ENCODE data around the gene SARNP. TPM values are rescaled to one million over a fixed set of nuclear protein-coding genes. Genes with fewer than 3 reads are reported as not detected.

The SARNP gene
- total RNA-seq, 4 donors from 2014 or later, result 46.5 to 66.2 (median 62.8) TPM

DNA sequence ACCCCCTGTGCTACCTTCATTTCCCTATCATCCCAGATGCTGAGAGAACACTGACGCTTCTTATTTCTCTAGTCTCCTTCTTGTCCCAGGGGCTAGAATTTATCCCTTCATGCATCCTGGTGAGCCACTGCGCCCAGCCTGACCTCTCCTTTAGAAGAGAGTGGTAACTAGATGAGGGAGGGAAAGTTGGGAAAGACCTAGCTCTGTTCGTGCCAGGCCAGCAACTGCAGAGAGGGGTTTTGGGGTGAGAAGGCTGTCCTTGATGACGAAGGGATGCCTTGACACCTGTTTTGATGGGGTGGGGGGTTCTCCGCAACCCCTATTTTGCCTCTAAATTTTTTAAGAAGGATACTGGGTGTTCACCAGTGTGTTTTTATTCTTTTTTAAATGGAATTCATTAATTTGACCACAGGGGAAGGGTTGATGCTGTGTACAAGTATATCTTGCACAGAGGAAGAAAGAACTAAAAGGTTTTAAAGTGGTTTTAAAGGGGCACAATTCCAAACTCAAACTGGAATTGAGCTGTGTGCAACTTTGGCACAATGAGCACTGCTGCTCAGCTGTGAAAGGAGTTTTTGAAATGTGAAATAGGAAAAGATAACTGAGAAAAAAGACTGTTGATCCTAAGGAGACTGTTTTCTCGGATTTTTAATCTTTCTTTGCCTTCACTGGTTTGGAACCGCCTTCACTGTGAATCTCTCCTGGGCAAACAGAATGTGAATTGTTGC, 32.3 kb upstream of the SARNP start:
- Histone ChIP-seq H3K27me3 (peaks cover 0 to 13% (median 6%) of the 10 kb centered on the region in 3 donors), H3K4me3 (no peak overlapping the region), H3K27ac (peak overlapping the region; percentile 80 to 88 (median 82)), H3K36me3 (no peaks in the 10 kb centered on the region), H3K9me3 (no peaks in the 10 kb centered on the region), H3K4me1 (peaks cover 0 to 3% of the 10 kb centered on the region in 2 donors)
- TF ChIP-seq POLR2A (IDR thresholded peaks at IDR 0.05), result no peak
- TF ChIP-seq, protein P1, sequence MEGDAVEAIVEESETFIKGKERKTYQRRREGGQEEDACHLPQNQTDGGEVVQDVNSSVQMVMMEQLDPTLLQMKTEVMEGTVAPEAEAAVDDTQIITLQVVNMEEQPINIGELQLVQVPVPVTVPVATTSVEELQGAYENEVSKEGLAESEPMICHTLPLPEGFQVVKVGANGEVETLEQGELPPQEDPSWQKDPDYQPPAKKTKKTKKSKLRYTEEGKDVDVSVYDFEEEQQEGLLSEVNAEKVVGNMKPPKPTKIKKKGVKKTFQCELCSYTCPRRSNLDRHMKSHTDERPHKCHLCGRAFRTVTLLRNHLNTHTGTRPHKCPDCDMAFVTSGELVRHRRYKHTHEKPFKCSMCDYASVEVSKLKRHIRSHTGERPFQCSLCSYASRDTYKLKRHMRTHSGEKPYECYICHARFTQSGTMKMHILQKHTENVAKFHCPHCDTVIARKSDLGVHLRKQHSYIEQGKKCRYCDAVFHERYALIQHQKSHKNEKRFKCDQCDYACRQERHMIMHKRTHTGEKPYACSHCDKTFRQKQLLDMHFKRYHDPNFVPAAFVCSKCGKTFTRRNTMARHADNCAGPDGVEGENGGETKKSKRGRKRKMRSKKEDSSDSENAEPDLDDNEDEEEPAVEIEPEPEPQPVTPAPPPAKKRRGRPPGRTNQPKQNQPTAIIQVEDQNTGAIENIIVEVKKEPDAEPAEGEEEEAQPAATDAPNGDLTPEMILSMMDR (IDR thresholded peaks at IDR 0.05 in 4 of 5, conservative IDR thresholded peaks at IDR 0.05 in 1 of 5), result no peak
- intact Hi-C loops (cut with DNase I; ENCODE audit: low total_unique reads) (no loop called here), in situ Hi-C loops (cut with MboI; ENCODE audit: low sequenced_read_pairs in 4 of 4) (no loop called here)
- ATAC-seq (no peak), DNase-seq (no peak)

GRCh38 chr12:55847603-55848291, 30.2 kb upstream of the SARNP start:
- in situ Hi-C loops (cut with MboI; ENCODE audit: low sequenced_read_pairs in 4 of 4) (no loop called here), intact Hi-C loops (cut with DNase I; ENCODE audit: low total_unique reads) (no loop called here)
- ATAC-seq, result peak; percentile 90 to 92
- Histone ChIP-seq H3K4me1 (peaks cover 0 to 3% of the 10 kb centered on the region in 2 donors), H3K9me3 (no peaks in the 10 kb centered on the region), H3K27ac (peak overlapping the region; percentile 81 to 88 (median 86)), H3K4me3 (peak overlapping the region in 2 of 4 donors; percentile 17 to 21), H3K27me3 (peaks cover 0 to 13% (median 6%) of the 10 kb centered on the region in 3 donors), H3K36me3 (no peaks in the 10 kb centered on the region)
- TF ChIP-seq POLR2A (IDR thresholded peaks at IDR 0.05), result peak; percentile 47 to 69
- TF ChIP-seq, protein P1 (IDR thresholded peaks at IDR 0.05 in 4 of 5, conservative IDR thresholded peaks at IDR 0.05 in 1 of 5), result no peak
- peak; percentile 80 to 86 for DNase-seq

- intact Hi-C loops (cut with DNase I; ENCODE audit: low total_unique reads) (no loop called here), in situ Hi-C loops (cut with MboI; ENCODE audit: low sequenced_read_pairs in 4 of 4) (no loop called here)
- Histone ChIP-seq H3K9me3 (no peaks in the 10 kb centered on the region), H3K27ac (peak overlapping the region; percentile 81 to 88 (median 86)), H3K4me3 (no peak overlapping the region), H3K36me3 (no peaks in the 10 kb centered on the region), H3K4me1 (peaks cover 0 to 3% of the 10 kb centered on the region in 2 donors), H3K27me3 (peaks cover 0 to 11% (median 6%) of the 10 kb centered on the region in 3 donors)
- no peak for ATAC-seq
- TF ChIP-seq, protein P1 (IDR thresholded peaks at IDR 0.05 in 4 of 5, conservative IDR thresholded peaks at IDR 0.05 in 1 of 5), result no peak
- no peak for TF ChIP-seq POLR2A (IDR thresholded peaks at IDR 0.05)
- no peak for DNase-seq
Observed at GRCh38 chr12:55847033-55847432, 29.5 kb upstream of the SARNP start.

DNA sequence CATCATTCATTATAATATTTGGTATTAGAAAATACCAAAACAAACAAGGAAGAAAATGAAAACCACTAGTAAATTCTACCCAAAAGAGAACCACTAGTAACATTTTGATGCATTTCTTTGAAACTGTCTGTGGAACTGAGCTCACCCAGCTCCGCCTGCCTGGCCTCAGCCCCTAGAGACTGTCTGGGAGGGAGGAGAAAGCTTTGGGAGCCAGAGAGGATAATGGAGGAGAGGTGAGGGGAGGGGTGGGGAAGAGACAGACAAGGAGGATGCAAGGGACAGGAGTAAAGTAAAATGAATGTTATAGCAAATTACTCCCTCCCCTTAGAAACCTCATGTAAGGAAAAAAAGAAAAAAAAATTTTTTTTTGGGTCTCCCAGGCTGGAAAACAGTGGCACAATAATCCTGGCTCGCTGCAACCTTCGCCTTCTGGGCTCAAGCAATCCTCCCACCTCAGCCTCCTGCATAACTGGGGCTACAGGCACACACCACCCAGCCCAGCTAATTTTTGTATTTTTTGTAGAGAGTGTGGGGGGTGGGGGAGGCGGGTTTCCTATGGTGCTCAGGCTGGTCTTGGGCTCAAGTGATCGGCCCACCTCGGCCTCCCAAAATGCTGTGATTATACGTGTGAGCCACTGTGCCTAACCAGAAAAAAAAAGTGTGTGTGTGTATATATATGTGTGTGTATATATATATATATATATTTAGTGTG, 28.4 kb upstream of the SARNP start:
- ATAC-seq (no peak), DNase-seq (no peak)
- Histone ChIP-seq H3K36me3 (no peaks in the 10 kb centered on the region), H3K4me3 (no peak overlapping the region), H3K4me1 (peaks cover 0 to 3% of the 10 kb centered on the region in 2 donors), H3K9me3 (no peaks in the 10 kb centered on the region), H3K27me3 (peaks cover 0 to 11% (median 6%) of the 10 kb centered on the region in 3 donors), H3K27ac (peak overlapping the region; percentile 45 to 87 (median 82))
- intact Hi-C loops (cut with DNase I; ENCODE audit: low total_unique reads), result no loop called here
- in situ Hi-C loops (cut with MboI; ENCODE audit: low sequenced_read_pairs in 4 of 4), result no loop called here
- TF ChIP-seq, protein P1 (IDR thresholded peaks at IDR 0.05 in 4 of 5, conservative IDR thresholded peaks at IDR 0.05 in 1 of 5), result no peak
- no peak for TF ChIP-seq POLR2A (IDR thresholded peaks at IDR 0.05)

Data from gastrocnemius medialis (tissue), 4 donors.